Activated T-cell treated with anti-CD3 and anti-CD28 coated beads for 24 hours (primary cell): ENCODE data around the gene KIR2DL1.
"Not testable (repeated sequence)": the region's sequence is repeated elsewhere in the genome, so short reads cannot be mapped to it uniquely, and the experiment has no call there.

ENCODE experiments used
- DNase-seq: peaks from one replicate; pipeline ENCODE4 v3.0.0-alpha.2; 2020; ENCODE audit warnings: low read depth

KIR2DL1 gene

DNA sequence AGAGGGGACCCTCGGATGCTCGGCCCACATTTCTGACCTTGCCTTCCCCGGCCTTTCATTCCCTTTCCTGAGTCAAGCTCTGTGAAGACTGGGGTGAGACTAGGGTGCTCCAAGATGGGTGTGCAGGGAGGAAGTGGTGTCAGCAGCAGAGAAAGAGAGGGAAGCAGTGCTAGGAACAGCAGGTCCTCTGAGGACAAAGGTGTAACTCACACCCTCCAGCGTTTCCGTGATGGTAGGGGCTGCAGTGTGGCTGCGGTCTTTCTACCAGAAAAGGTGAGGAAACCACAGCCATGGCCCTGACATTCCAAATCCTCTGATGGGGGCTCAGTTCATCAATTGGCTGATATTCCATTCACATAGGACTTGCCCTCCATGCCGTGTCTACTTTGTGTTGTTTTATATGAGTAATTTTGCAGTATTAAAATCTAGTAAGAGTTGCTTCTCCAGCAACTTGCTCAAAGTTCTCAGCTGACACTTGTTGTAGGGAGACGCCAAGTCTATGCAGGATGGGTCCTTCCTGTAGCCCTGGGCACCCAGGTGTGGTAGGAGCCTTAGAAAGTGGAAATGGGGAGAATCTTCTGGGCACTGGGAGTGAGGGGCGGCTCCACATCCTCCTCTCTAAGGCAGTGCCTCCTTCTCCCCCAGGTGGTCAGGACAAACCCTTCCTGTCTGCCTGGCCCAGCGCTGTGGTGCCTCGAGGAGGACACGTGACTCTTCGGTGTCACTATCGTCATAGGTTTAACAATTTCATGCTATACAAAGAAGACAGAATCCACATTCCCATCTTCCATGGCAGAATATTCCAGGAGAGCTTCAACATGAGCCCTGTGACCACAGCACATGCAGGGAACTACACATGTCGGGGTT lies 48.3 kb downstream of the KIR2DL1 start:
- DNase-seq: no peak

DNA sequence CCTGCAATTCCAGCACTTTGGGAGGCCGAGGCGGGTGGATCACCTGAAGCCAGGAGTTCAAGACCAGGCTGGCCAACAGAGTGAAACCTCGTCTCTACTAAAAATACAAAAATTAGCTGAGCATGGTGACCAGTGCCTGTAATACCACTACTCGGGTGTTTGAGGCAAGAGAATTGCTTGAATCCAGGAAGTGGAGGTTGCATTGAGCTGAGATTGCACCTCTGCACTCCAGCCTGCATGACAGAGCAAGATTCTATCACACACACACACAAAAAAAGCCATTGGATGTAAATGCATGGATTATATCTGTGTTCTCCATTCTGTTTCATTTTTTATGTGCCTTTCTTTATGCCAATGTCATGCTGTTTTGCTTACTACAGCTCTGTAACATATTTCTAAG lies 54.8 kb downstream of the KIR2DL1 start:
- not testable (repeated sequence) for DNase-seq

DNA sequence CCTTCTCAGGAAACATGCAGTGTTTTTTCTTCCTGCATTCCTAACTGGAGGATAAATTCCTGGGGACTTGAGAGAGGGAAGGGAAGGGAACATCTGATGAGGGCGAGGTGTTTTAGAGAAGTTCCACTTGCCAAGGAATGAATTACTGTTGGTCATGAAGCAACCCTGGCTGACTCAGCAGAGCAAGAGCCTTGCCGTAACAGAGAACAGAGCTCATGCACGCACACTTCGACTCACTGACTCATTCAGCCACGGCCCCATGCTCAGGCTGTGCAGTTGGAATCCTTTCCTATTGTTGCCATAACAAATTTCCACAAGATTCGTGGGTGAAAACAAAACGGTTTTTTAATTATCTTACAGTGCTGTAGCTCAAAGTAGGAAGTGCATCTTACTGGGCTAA lies 55.7 kb downstream of the KIR2DL1 start:
- DNase-seq: not testable (repeated sequence)

DNA sequence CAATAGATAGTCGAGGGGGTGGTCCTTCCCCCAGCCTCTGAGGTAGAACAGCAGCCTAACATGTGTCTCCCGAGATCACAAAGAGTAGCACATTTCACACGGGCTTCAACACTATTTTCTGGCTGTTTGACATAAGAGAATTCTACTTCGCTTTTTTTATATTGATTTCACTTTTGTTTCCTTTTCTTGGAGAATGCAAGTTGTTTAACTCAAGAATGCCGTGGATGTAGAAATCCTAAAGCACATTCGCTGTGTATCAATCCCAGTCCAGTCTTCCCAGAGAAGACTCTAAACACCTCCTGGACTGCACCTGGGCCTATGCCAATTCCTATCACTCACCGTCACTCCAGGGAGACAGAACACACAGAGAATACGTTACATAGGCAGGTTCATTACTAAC lies 58.5 kb downstream of the KIR2DL1 start:
- not testable (repeated sequence) for DNase-seq

DNA sequence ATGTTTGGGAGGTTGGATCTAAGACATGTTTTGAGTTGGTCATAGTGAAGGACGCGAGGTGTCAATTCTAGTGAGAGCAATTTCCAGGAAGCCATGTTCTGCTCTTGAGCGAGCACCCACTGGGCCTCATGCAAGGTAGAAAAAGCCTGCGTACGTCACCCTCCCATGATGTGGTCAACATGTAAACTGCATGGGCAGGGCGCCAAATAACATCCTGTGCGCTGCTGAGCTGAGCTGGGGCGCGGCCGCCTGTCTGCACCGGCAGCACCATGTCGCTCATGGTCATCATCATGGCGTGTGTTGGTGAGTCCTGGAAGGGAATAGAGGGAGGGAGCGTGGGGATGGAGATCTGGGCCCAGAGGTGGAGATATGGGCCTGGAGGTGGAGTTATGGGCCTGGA lies 62.9 kb downstream of the KIR2DL1 start, which contains the start of gene KIR2DS4:
KIR2DS4 (plus strand) TSS at position 181 of the 400 bp plus-strand sequence.
- not testable (repeated sequence) for DNase-seq
